ENCODE results near the gene PCDH9.

Gene PCDH9

DNA sequence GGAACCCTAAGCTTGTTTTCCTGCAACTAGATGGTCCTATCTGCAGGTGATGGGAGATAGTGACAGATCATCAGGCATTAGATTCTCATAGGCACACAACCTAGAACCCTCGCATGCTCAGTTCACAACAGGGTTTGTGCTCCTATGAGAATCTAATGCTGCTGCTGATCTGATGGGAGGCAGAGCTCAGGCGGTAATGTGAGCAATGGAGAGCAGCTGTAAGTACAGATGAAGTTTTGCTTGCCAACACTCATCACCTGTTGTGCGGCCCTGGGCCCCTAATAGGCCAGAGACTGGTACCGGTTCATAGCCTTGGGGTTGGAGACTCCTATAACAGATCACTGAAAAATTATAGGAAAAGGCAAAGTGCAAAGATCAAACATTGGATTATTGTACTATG lies 267.2 kb downstream of the PCDH9 start:
- no peak for DNase-seq

DNA sequence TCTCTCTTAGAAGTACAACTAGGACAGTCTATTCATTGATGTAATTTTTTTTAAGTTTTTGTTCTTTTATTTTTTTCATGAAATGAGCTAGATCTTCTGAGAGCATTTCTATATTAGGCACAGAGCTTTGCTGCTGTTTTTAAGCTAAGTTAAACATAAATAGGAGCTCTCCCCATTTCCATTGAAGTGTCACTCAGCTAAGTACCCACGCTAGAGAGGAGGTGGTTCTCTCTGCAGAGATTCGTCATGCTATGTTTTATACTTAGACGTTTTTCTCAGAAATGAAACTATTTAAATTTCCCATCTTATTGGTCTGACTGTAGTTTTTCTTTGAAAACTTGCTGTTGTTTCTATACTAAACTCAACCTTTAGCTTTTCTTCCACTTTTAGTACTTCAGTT lies 271.5 kb downstream of the PCDH9 start:
- no peak for DNase-seq

GRCh38 chr13:66952507-66952906 lies 277.6 kb downstream of the PCDH9 start:
- no peak for DNase-seq

- no peak for DNase-seq
Measured at GRCh38 chr13:66951426-66951825, 278.7 kb downstream of the PCDH9 start.

DNA sequence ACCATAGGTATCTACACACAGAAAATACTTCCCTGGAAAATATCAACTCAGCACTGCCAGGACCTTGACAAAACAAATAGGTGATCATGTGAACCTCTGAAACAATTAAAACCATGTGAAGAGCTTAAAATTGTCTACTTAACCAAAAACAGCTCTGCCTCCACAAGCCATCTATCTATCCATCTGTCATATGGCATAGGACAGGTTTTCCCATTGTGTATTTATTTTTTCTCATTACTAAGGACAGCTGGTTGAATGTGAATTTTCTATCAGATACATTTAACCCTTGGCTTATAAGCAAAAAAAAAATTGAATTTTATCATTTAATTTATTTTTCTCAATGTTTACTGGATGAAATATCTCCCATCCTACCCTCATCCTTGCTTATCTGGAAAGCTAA lies 279.5 kb downstream of the PCDH9 start:
- no peak for DNase-seq

DNA sequence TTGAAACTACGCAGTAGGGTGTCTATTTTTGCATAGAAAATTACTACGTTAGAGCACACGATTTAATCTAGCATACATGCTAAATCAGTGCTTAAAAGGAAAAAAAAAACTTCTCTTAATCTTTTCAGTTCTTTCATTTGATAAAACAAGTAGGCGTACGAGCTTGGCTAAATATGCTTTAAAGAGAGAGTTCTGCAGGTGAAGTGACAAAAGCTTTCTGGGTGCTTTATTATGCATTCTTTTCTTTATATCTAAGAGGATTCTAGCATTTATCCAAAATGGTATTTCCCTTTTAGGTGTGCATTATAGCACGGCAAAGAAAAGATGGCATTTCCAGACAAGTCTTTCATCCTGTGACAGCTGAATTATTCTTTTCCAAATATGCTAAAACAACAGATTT lies 281.2 kb downstream of the PCDH9 start:
- no peak for DNase-seq

GRCh38 chr13:66943530-66943929 lies 286.6 kb downstream of the PCDH9 start:
- no peak for DNase-seq

DNA sequence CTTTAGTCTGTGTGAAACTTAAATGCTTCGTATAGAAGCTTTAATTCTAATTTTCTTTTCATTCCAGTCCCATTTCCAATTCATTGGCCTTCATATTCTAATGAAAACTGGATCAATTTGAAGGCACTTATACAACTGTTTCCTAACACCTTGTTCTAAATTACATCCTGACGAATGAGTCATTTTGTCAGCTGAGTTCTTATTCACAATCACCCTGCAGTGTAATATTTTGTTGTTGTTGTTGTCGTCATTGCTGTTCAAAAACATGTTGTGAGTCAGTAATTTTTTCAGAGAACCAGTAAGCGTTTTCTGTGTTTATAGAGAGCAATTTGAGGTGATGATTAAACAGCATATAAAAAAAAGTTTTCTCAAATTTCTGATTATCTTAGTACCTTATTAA lies 290.0 kb downstream of the PCDH9 start:
- DNase-seq, result no peak

- no peak for DNase-seq
Measured at GRCh38 chr13:66937423-66937822, 292.7 kb downstream of the PCDH9 start.

DNA sequence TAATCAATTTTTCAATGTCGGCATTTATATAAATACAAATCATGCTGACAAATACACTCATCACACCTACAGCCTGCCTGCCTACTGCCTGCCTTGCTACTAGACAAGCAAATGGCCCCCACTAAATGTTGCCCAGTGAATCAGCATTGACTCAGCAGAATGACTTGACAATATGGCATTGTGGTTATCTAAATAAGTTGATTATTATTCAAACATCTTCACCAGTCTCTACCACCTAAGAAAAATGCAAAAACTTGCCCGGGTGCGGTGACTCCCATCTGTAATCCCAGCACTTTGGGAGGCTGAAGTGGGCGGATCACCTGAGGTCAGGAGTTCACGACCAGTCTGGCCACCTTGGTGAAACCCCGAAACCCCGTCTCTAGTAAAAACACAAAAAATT lies 296.1 kb downstream of the PCDH9 start:
- no peak for DNase-seq

DNA sequence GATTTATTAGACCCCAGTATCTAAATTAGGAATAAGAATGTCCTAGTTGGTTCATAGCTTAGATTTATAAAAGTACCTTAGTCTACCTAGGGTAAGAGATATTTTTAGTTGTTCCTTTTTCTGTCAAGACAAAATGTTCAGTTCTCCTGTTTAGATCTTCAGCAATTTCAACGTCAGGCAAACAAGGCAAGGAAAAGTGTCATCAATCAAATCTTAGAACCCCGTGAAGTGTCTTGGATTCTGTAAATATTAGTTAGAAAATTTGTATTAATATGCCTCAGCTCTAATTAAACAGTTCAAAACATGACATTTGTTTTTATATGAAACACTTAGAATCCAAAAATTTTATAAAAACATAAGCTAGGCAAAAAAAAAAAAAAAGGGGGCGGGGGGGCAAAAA lies 296.6 kb downstream of the PCDH9 start:
- no peak for DNase-seq

- DNase-seq, result no peak
Measured at GRCh38 chr13:66927562-66927961, 302.6 kb downstream of the PCDH9 start.

GRCh38 chr13:66926851-66927524 lies 303.1 kb downstream of the PCDH9 start:
- no peak for DNase-seq

DNA sequence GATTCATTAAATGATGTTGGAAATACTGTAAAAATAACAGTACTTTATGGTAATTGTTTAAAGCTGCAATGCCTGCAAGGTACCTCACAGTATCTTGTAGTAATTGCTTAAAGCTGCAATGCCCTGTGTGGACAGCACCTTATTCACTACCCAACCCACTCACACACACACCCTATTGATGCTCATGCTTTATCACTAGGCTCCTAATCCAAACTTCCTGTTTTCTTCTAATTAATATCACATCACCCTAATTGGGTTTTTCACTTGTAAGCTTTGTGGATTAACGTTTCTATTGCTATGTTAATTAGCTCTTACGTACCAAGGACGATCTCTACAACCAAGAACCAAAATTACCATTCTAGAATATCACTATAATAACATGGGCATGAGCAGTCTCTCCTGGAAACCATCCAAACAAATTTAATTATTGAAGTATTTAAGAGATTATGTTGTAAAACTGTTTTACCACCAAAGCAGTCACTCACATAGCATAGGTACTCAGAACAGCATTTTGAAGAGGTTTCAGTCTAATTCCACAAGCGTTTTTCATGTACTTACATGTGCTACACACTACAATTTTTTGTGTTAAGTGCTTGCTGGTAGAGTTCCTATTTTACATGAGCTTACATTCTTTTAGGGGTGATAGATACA lies 303.8 kb downstream of the PCDH9 start:
- no peak for DNase-seq

- DNase-seq, result no peak
Measured at GRCh38 chr13:66922444-66922843, 307.7 kb downstream of the PCDH9 start.

- DNase-seq, result no peak
Measured at GRCh38 chr13:66921437-66921836, 308.7 kb downstream of the PCDH9 start.

DNA sequence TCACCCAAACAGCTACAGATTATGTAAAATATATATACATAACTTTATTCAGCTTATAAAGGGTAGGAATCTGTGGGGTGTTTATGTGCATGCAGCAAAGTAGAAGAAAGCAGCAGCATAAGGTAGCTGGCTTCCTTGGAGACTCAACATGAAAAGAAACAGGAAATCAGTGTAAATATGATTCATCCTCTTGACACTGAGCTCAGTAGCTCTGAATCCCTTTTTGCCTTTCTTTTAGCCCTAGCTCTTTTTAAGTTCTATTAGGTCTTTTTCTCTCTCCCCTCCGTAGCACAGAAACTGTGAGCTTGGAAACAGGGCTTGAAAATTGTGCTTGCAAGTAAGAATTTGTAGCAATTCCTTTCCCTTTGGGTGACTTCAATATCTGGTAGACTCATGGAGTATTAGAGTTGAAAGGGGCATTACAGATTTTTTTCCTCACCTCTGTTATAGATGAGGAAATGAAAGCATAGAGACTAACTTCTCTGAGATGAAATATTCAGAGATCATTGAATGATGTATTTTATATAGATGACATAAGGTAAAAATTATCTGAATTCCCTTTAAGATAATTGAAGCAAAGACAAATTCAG lies 314.4 kb downstream of the PCDH9 start:
- DNase-seq, result no peak

DNA sequence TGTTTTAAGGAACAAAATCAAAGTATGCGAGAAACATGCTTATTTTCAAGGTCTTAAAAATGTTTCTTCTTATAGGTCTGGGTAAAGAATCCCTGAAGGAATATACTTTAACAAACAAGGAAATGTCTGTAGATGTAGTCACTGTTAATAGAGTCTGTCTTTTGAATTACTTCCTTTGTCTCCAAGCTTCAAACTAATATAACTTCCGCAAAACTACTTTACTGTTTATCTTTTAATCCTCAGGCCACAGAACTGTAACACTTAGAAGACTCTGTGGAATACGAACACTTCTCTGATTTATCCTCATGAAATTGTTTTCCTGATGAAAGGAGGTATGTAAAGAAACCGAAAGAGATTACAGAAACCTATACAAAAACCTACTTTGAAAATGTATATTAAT lies 316.0 kb downstream of the PCDH9 start:
- no peak for DNase-seq

DNA sequence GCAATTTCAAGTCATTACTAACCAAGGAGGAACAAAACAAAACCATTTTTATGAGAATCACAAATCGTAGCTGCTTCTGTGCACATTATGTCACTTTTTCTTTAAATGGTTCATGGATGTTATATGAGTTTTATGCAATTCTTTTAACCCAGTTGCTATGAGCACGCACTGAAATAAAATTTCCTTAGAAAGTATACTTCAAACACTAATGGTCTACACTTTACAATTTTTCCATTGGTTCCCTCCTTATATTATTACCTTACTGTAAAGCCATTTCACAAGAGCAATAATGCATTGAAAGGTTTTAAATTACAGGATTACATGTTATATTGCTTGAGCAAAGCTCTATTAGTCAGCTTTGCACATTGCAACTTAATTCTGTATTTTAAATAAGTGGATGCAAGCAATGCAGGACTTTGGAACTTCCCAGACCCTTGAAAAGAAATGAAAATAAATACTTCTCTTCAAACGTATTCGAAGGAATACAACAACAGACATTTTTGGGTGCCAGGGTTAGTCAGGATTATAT lies 318.7 kb downstream of the PCDH9 start:
- no peak for DNase-seq

DNA sequence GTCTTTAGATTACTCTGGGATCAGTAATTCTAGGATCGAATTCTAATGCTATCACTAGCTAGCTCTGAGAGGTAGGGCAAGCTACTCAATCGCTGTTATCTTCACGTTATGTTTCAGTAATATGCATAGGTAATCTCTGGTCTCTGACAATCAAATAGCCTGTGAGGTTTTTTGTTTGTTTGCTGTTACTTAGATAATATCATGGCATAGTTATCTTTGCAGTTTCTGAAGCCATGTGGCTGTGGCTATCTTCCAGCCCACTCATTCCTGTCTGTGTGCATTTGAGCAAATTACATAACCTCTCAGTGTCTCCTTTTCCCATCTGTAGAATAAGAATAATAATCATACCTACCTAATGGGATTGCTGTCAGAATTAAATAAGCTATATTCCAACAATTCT lies 330.2 kb downstream of the PCDH9 start:
- no peak for DNase-seq

DNA sequence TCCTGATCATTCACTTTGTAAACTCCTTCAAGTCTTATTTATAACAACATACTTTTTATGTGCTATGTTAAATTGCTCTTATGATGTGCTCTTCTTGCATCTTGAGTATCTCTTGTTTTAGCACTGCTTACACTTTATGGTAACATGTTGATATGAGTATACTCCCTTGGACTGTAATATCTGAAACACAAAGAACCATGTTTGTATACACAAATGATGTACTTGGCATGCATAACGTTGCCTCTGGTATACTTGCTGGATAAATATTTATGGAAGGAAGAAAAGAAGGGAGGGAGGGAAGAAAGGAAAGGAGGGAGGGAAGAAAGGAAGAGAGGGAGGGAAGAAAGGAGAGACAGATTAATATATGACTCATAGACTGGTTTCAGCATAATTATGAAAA lies 333.2 kb downstream of the PCDH9 start:
- DNase-seq, result no peak

DNA sequence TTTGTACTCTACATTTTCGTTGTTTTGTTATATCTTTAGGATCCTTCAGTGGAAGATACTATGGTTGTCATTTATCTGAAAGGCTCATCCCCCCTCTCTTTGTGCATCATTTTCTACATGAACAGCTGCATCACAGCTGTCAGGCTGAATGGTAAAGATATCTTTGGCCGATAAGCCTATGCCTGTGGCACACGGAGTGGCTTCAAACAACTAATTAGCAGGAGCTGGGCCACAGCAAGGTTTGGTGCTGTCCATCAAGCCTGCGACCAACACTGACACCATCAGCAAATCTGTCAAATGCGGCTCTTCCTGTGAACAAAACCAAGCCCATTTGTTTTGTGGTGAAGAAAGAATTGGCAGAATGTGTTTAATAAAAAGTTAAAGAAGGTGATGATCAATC lies 334.4 kb downstream of the PCDH9 start:
- DNase-seq, result no peak

- no peak for DNase-seq
Measured at GRCh38 chr13:66895320-66895719, 334.8 kb downstream of the PCDH9 start.

DNA sequence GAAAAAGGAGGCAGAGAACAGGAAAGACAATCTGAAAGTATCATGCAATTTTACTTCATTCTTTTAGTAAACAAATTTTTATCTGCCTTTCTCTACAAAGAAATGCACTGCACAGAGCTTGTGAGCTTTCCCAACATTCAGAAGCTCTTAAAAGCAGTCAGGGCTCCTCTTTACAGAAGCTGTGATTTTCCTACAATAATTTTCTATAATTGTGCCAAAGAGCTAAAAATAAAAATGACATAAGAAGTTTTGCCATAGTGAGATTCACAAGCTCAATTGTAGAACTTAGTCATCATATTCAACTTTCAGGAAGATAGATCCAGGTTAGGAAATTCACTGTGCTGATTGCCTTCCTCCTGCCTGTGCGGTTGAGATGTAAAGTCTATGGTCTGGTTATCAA lies 341.4 kb downstream of the PCDH9 start:
- no peak for DNase-seq

Measured in CD4-positive, alpha-beta T cell treated with Interleukin-6 for 4 hours (primary cell).